ENCODE results near the gene NCAPD3. TPM values are rescaled to one million over a fixed set of nuclear protein-coding genes. Genes with fewer than 3 reads are reported as not detected.

The NCAPD3 gene
- total and polyA plus RNA-seq, 2 of the 13 experiments (the other 11 are each of a cell fraction or from before 2014, with no cell fraction given): 20.7 to 25.6 TPM

DNA sequence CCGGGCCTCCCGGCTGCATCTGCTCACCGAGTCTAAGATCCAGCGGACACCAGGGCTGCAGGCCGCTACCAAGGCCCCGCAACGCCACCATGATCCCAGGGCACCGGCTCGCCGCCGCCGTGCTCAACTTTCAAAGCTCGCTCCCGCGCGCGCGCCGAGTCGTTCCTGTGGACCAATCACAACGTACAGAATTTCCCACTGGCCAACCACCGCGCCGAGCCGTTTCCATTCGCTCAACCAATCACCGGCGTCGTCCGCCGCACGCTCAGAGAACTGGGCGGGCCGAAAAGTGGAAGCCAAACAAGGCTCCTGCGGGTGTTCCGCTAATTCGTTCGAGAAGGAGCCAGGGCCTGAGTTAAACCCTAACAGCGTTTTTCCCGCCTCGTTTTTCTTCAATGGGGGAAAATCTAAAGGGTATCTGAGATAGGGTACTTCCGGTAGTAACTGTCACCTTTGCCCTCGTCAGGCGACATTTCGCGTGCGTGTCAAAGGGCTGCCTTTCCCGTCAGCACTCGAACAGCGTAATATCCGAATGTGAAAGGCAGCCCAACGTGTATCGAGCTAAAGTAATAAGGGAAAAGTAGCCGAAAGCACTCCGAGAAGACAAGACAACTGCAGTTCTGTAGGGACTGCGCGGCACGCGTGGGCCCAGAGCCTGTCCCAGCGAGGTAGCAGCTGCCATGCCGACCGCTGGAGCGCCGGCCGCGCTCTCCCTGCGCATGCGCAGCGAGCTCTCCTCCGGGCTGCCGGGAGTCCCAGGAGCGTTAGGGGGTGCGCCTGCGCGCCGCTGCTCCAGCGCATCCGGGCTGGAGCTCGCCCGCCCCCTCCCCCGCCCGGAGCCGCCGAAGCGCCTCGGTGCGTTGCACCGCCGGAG lies at the start of gene NCAPD3, which contains the start of gene VPS26B (continued):
- TF ChIP-seq, protein P1, sequence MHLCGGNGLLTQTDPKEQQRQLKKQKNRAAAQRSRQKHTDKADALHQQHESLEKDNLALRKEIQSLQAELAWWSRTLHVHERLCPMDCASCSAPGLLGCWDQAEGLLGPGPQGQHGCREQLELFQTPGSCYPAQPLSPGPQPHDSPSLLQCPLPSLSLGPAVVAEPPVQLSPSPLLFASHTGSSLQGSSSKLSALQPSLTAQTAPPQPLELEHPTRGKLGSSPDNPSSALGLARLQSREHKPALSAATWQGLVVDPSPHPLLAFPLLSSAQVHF (CRISPR knock-in tag; IDR thresholded peaks at IDR 0.05): peak; percentile 93
- TF ChIP-seq, protein P2, sequence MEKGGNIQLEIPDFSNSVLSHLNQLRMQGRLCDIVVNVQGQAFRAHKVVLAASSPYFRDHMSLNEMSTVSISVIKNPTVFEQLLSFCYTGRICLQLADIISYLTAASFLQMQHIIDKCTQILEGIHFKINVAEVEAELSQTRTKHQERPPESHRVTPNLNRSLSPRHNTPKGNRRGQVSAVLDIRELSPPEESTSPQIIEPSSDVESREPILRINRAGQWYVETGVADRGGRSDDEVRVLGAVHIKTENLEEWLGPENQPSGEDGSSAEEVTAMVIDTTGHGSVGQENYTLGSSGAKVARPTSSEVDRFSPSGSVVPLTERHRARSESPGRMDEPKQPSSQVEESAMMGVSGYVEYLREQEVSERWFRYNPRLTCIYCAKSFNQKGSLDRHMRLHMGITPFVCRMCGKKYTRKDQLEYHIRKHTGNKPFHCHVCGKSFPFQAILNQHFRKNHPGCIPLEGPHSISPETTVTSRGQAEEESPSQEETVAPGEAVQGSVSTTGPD (CRISPR knock-in tag; IDR thresholded peaks at IDR 0.05): 0 out of 2 replicates have a peak, but pooled peaks have one; percentile 47
- no peak for TF ChIP-seq NR2F2 (IDR thresholded peaks at IDR 0.05; ENCODE audit: borderline replicate concordance, low read depth)
- TF ChIP-seq, protein P3, sequence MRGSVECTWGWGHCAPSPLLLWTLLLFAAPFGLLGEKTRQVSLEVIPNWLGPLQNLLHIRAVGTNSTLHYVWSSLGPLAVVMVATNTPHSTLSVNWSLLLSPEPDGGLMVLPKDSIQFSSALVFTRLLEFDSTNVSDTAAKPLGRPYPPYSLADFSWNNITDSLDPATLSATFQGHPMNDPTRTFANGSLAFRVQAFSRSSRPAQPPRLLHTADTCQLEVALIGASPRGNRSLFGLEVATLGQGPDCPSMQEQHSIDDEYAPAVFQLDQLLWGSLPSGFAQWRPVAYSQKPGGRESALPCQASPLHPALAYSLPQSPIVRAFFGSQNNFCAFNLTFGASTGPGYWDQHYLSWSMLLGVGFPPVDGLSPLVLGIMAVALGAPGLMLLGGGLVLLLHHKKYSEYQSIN (CRISPR knock-in tag; IDR thresholded peaks at IDR 0.05; ENCODE audit: borderline replicate concordance): no peak
- TF ChIP-seq KLF15 (CRISPR knock-in tag; IDR thresholded peaks at IDR 0.05; ENCODE audit: borderline replicate concordance): 0 out of 2 replicates have a peak, but pooled peaks have one; percentile 64
- peak; percentile 75; the same call in 1 of the 2 replicates for TF ChIP-seq NFKB2 (CRISPR knock-in tag; IDR thresholded peaks at IDR 0.05; ENCODE audit: borderline replicate concordance)
- TF ChIP-seq MAZ (IDR thresholded peaks at IDR 0.05; ENCODE audit: borderline replicate concordance, low read depth, low read length): 0 out of 2 replicates have a peak, but pooled peaks have one; percentile 48
- TF ChIP-seq MAZ (CRISPR knock-in tag; IDR thresholded peaks at IDR 0.05; ENCODE audit: low read depth): peak; percentile 95
- TF ChIP-seq ZNF460 (CRISPR knock-in tag; IDR thresholded peaks at IDR 0.05; ENCODE audit: borderline replicate concordance): no peak
- TF ChIP-seq, protein P4, sequence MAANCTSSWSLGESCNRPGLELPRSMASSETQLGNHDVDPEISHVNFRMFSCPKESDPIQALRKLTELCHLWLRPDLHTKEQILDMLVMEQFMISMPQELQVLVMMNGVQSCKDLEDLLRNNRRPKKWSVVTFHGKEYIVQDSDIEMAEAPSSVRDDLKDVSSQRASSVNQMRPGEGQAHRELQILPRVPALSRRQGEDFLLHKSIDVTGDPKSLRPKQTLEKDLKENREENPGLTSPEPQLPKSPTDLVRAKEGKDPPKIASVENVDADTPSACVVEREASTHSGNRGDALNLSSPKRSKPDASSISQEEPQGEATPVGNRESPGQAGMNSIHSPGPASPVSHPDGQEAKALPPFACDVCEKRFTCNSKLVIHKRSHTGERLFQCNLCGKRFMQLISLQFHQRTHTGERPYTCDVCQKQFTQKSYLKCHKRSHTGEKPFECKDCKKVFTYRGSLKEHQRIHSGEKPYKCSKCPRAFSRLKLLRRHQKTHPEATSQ (CRISPR knock-in tag; IDR thresholded peaks at IDR 0.05; ENCODE audit: borderline replicate concordance): peak; percentile 43; the same call in 1 of the 2 replicates
- no peak for TF ChIP-seq NCOA1 (CRISPR knock-in tag; IDR thresholded peaks at IDR 0.05)
- peak; percentile 93 for TF ChIP-seq YEATS4 (CRISPR knock-in tag; IDR thresholded peaks at IDR 0.05; ENCODE audit: borderline replicate concordance)
- peak; percentile 63; the same call in 1 of the 2 replicates for TF ChIP-seq MEIS1 (CRISPR knock-in tag; IDR thresholded peaks at IDR 0.05; ENCODE audit: borderline replicate concordance)
- TF ChIP-seq ZNF891 (CRISPR knock-in tag; IDR thresholded peaks at IDR 0.05): peak; percentile 82
- peak; percentile 68 for TF ChIP-seq SPEN (CRISPR knock-in tag; IDR thresholded peaks at IDR 0.05; ENCODE audit: low read depth)
- TF ChIP-seq, protein P5, sequence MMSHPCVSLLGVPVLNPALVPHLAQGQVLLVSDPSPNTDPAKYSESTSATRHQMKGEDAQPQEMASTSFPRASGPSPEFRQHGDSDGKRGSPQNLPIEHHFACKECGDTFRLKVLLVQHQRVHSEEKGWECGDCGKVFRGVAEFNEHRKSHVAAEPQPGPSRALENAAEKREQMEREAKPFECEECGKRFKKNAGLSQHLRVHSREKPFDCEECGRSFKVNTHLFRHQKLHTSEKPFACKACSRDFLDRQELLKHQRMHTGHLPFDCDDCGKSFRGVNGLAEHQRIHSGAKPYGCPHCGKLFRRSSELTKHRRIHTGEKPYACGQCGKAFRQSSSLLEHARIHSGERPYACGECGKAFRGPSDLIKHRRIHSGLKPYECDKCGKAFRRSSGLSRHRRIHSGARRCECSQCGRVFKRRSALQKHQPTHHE (CRISPR knock-in tag; IDR thresholded peaks at IDR 0.05; ENCODE audit: borderline replicate concordance): peak; percentile 70; the same call in 1 of the 2 replicates
- TF ChIP-seq, protein P6, sequence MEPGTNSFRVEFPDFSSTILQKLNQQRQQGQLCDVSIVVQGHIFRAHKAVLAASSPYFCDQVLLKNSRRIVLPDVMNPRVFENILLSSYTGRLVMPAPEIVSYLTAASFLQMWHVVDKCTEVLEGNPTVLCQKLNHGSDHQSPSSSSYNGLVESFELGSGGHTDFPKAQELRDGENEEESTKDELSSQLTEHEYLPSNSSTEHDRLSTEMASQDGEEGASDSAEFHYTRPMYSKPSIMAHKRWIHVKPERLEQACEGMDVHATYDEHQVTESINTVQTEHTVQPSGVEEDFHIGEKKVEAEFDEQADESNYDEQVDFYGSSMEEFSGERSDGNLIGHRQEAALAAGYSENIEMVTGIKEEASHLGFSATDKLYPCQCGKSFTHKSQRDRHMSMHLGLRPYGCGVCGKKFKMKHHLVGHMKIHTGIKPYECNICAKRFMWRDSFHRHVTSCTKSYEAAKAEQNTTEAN (CRISPR knock-in tag; conservative IDR thresholded peaks at IDR 0.05): 0 out of 2 replicates have a peak, but pooled peaks have one; percentile 43
- TF ChIP-seq, protein P7, sequence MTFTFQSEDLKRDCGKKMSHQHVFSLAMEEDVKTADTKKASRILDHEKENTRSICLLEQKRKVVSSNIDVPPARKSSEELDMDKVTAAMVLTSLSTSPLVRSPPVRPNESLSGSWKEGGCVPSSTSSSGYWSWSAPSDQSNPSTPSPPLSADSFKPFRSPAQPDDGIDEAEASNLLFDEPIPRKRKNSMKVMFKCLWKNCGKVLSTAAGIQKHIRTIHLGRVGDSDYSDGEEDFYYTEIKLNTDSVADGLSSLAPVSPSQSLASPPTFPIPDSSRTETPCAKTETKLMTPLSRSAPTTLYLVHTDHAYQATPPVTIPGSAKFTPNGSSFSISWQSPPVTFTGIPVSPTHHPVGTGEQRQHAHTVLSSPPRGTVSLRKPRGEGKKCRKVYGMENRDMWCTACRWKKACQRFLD (CRISPR knock-in tag; IDR thresholded peaks at IDR 0.05; ENCODE audit: borderline replicate concordance): no peak; the same call in 1 of the 2 replicates
